ENCODE measurements around the gene MOB2. TPM values are rescaled to one million over a fixed set of nuclear protein-coding genes. Genes with fewer than 3 reads are reported as not detected.

Gene MOB2
- 14.2 and 22.1 TPM in 2 replicates for total RNA-seq (2012; rRNA removed)

- H3K9ac ChIP-seq (ENCODE audit: low read depth, low read length) = no peak within 1 kb of the TSS
- no peaks in the 10 kb centered on the region for H3K36me3 ChIP-seq (ENCODE audit: insufficient read depth, low read length)
- no peaks in the 10 kb centered on the region for H3K9me3 ChIP-seq (replicated peaks; ENCODE audit: low read length)
- H3K4me2 ChIP-seq (ENCODE audit: low read length) = no peak within 1 kb of the TSS
- H3K27me3 ChIP-seq (ENCODE audit: control insufficient read depth, insufficient read depth, low read length) = no peaks in the 10 kb centered on the region
- H3K4me1 ChIP-seq (ENCODE audit: control insufficient read depth, insufficient read depth, low read length) = peaks cover 12% of the 10 kb centered on the region
- no peak within 1 kb of the TSS for H3K4me3 ChIP-seq (ENCODE audit: low read length)
Observed at GRCh38 chr11:1486054-1486825, at the start of gene MOB2. Gene MOB2 (minus strand): TSS chr11:1486779. CDS start chr11:1486556, 223 bp downstream.

- Histone ChIP-seq H3K4me1 (ENCODE audit: control insufficient read depth, insufficient read depth, low read length) (peaks cover 44% of the 10 kb centered on the region), H3K4me3 (ENCODE audit: low read length) (no peak overlapping the region), H3K27me3 (ENCODE audit: control insufficient read depth, insufficient read depth, low read length) (peaks cover 13% of the 10 kb centered on the region), H3K4me2 (ENCODE audit: low read length) (peak overlapping the region; percentile 5), H3K9ac (ENCODE audit: low read depth, low read length) (no peak overlapping the region), H3K9me3 (replicated peaks; ENCODE audit: low read length) (no peaks in the 10 kb centered on the region), H3K36me3 (ENCODE audit: insufficient read depth, low read length) (no peaks in the 10 kb centered on the region)
Observed at GRCh38 chr11:1534682-1535081, 48.1 kb upstream of the MOB2 start.

- no peak overlapping the region for H3K9ac ChIP-seq (ENCODE audit: low read depth, low read length)
- H3K27me3 ChIP-seq (ENCODE audit: control insufficient read depth, insufficient read depth, low read length) = peaks cover 9% of the 10 kb centered on the region
- H3K4me3 ChIP-seq (ENCODE audit: low read length) = no peak overlapping the region
- H3K4me2 ChIP-seq (ENCODE audit: low read length) = peak overlapping the region; percentile 5
- no peaks in the 10 kb centered on the region for H3K9me3 ChIP-seq (replicated peaks; ENCODE audit: low read length)
- no peaks in the 10 kb centered on the region for H3K36me3 ChIP-seq (ENCODE audit: insufficient read depth, low read length)
- H3K4me1 ChIP-seq (ENCODE audit: control insufficient read depth, insufficient read depth, low read length) = peaks cover 44% of the 10 kb centered on the region
Observed at GRCh38 chr11:1534171-1534570, 47.6 kb upstream of the MOB2 start.

- H3K9ac ChIP-seq (ENCODE audit: low read depth, low read length) = no peak overlapping the region
- H3K36me3 ChIP-seq (ENCODE audit: insufficient read depth, low read length) = no peaks in the 10 kb centered on the region
- H3K4me1 ChIP-seq (ENCODE audit: control insufficient read depth, insufficient read depth, low read length) = peaks cover 44% of the 10 kb centered on the region
Observed at GRCh38 chr11:1533342-1533725, 46.8 kb upstream of the MOB2 start.

GRCh38 chr11:1532606-1533341 is 46.2 kb upstream of the MOB2 start:
- peaks cover 1% of the 10 kb centered on the region for H3K27me3 ChIP-seq (ENCODE audit: control insufficient read depth, insufficient read depth, low read length)
- no peaks in the 10 kb centered on the region for H3K36me3 ChIP-seq (ENCODE audit: insufficient read depth, low read length)
- H3K4me3 ChIP-seq (ENCODE audit: low read length) = peak overlapping the region; percentile 24
- no peaks in the 10 kb centered on the region for H3K9me3 ChIP-seq (replicated peaks; ENCODE audit: low read length)
- H3K9ac ChIP-seq (ENCODE audit: low read depth, low read length) = no peak overlapping the region
- H3K4me2 ChIP-seq (ENCODE audit: low read length) = peak overlapping the region; percentile 61
- peaks cover 44% of the 10 kb centered on the region for H3K4me1 ChIP-seq (ENCODE audit: control insufficient read depth, insufficient read depth, low read length)

More at GRCh38 chr11:1533342-1533725, 46.8 kb upstream of the MOB2 start:
- Histone ChIP-seq H3K4me3 (ENCODE audit: low read length) (no peak overlapping the region), H3K9me3 (replicated peaks; ENCODE audit: low read length) (no peaks in the 10 kb centered on the region), H3K27me3 (ENCODE audit: control insufficient read depth, insufficient read depth, low read length) (peaks cover 7% of the 10 kb centered on the region), H3K4me2 (ENCODE audit: low read length) (peak overlapping the region; percentile 61)

GRCh38 chr11:1532014-1532586 is 45.5 kb upstream of the MOB2 start:
- Histone ChIP-seq H3K4me2 (ENCODE audit: low read length) (peak overlapping the region; percentile 61), H3K36me3 (ENCODE audit: insufficient read depth, low read length) (no peaks in the 10 kb centered on the region), H3K4me3 (ENCODE audit: low read length) (peak overlapping the region; percentile 24), H3K9me3 (replicated peaks; ENCODE audit: low read length) (no peaks in the 10 kb centered on the region), H3K4me1 (ENCODE audit: control insufficient read depth, insufficient read depth, low read length) (peaks cover 44% of the 10 kb centered on the region), H3K27me3 (ENCODE audit: control insufficient read depth, insufficient read depth, low read length) (no peaks in the 10 kb centered on the region), H3K9ac (ENCODE audit: low read depth, low read length) (peak overlapping the region; percentile 9)

- Histone ChIP-seq H3K9ac (ENCODE audit: low read depth, low read length) (peak overlapping the region; percentile 9), H3K4me1 (ENCODE audit: control insufficient read depth, insufficient read depth, low read length) (peaks cover 44% of the 10 kb centered on the region)
Observed at GRCh38 chr11:1531449-1532013, 45.0 kb upstream of the MOB2 start.

GRCh38 chr11:1530686-1531448 is 44.3 kb upstream of the MOB2 start:
- peaks cover 44% of the 10 kb centered on the region for H3K4me1 ChIP-seq (ENCODE audit: control insufficient read depth, insufficient read depth, low read length)
- no peak overlapping the region for H3K9ac ChIP-seq (ENCODE audit: low read depth, low read length)
- no peaks in the 10 kb centered on the region for H3K27me3 ChIP-seq (ENCODE audit: control insufficient read depth, insufficient read depth, low read length)

More at GRCh38 chr11:1531449-1532013, 45.0 kb upstream of the MOB2 start:
- Histone ChIP-seq H3K36me3 (ENCODE audit: insufficient read depth, low read length) (no peaks in the 10 kb centered on the region), H3K9me3 (replicated peaks; ENCODE audit: low read length) (no peaks in the 10 kb centered on the region), H3K27me3 (ENCODE audit: control insufficient read depth, insufficient read depth, low read length) (no peaks in the 10 kb centered on the region), H3K4me2 (ENCODE audit: low read length) (peak overlapping the region; percentile 61), H3K4me3 (ENCODE audit: low read length) (no peak overlapping the region)

GRCh38 chr11:1529774-1530173 is 43.2 kb upstream of the MOB2 start:
- Histone ChIP-seq H3K4me1 (ENCODE audit: control insufficient read depth, insufficient read depth, low read length) (peaks cover 37% of the 10 kb centered on the region), H3K27me3 (ENCODE audit: control insufficient read depth, insufficient read depth, low read length) (no peaks in the 10 kb centered on the region), H3K9me3 (replicated peaks; ENCODE audit: low read length) (no peaks in the 10 kb centered on the region), H3K4me2 (ENCODE audit: low read length) (no peak overlapping the region), H3K4me3 (ENCODE audit: low read length) (no peak overlapping the region), H3K36me3 (ENCODE audit: insufficient read depth, low read length) (no peaks in the 10 kb centered on the region), H3K9ac (ENCODE audit: low read depth, low read length) (no peak overlapping the region)

More at GRCh38 chr11:1530686-1531448, 44.3 kb upstream of the MOB2 start:
- Histone ChIP-seq H3K4me3 (ENCODE audit: low read length) (no peak overlapping the region), H3K4me2 (ENCODE audit: low read length) (no peak overlapping the region), H3K36me3 (ENCODE audit: insufficient read depth, low read length) (no peaks in the 10 kb centered on the region), H3K9me3 (replicated peaks; ENCODE audit: low read length) (no peaks in the 10 kb centered on the region)

GRCh38 chr11:1529286-1529685 is 42.7 kb upstream of the MOB2 start:
- Histone ChIP-seq H3K27me3 (ENCODE audit: control insufficient read depth, insufficient read depth, low read length) (no peaks in the 10 kb centered on the region), H3K36me3 (ENCODE audit: insufficient read depth, low read length) (no peaks in the 10 kb centered on the region), H3K9ac (ENCODE audit: low read depth, low read length) (no peak overlapping the region), H3K9me3 (replicated peaks; ENCODE audit: low read length) (no peaks in the 10 kb centered on the region), H3K4me2 (ENCODE audit: low read length) (no peak overlapping the region), H3K4me3 (ENCODE audit: low read length) (no peak overlapping the region), H3K4me1 (ENCODE audit: control insufficient read depth, insufficient read depth, low read length) (peaks cover 32% of the 10 kb centered on the region)

- Histone ChIP-seq H3K4me1 (ENCODE audit: control insufficient read depth, insufficient read depth, low read length) (peaks cover 30% of the 10 kb centered on the region), H3K9ac (ENCODE audit: low read depth, low read length) (no peak overlapping the region), H3K36me3 (ENCODE audit: insufficient read depth, low read length) (no peaks in the 10 kb centered on the region), H3K4me2 (ENCODE audit: low read length) (no peak overlapping the region), H3K9me3 (replicated peaks; ENCODE audit: low read length) (no peaks in the 10 kb centered on the region), H3K4me3 (ENCODE audit: low read length) (no peak overlapping the region), H3K27me3 (ENCODE audit: control insufficient read depth, insufficient read depth, low read length) (no peaks in the 10 kb centered on the region)
Observed at GRCh38 chr11:1528710-1529109, 42.1 kb upstream of the MOB2 start.
